ENCODE results near the gene MARK4.

- TF ChIP-seq POLR2A (IDR thresholded peaks at IDR 0.05): no peak
- no peak for TF ChIP-seq CTCF (IDR thresholded peaks at IDR 0.05)
- no peak for TF ChIP-seq POLR2AphosphoS5 (IDR thresholded peaks at IDR 0.05; ENCODE audit: insufficient read depth in 1 of 2, low read depth in 1 of 2)
Measured at GRCh38 chr19:45224645-45225044, 26.4 kb upstream of the MARK4 start.
